Astrocyte (in vitro differentiated cells and primary cell): ENCODE measurements around the gene DNAH17. TPM values are rescaled to one million over a fixed set of nuclear protein-coding genes. Genes with fewer than 3 reads are reported as not detected.
A peak's percentile ranks its signal among the peaks of the same experiment; 100 is the strongest.

Source experiments
- DNase-seq: peaks from one replicate; pipeline ENCODE4 v3.0.0-alpha.2; 2010; ENCODE audit warnings: low read depth
- FAIRE-seq: peaks from 2 replicates; lab custom pipeline; 2011; peaks lifted over from hg19 to GRCh38; lab: Jason Lieb, UNC
- H2AFZ ChIP-seq: 2 replicates; pipeline ENCODE4 v1.6.0; 2012; ENCODE audit warnings: low read depth, low read length, inconsistent platforms
- H3K27ac ChIP-seq: 2 replicates; pipeline ENCODE4 v1.5.1; 2011; ENCODE audit warnings: low read depth, low read length, inconsistent platforms
- H3K27me3 ChIP-seq: 2 replicates; pipeline ENCODE4 v1.6.0; 2011; ENCODE audit warnings: low read length, inconsistent platforms; ENCODE audit not compliant: insufficient read depth
- H3K36me3 ChIP-seq: 2 replicates; pipeline ENCODE4 v1.5.1; 2011; ENCODE audit warnings: low read length, inconsistent platforms; ENCODE audit not compliant: insufficient read depth
- H3K4me1 ChIP-seq: 2 replicates; pipeline ENCODE4 v1.5.1; 2011; ENCODE audit warnings: low read length, inconsistent platforms; ENCODE audit not compliant: insufficient read depth
- H3K4me2 ChIP-seq: 2 replicates; pipeline ENCODE4 v1.6.0; 2012; ENCODE audit warnings: low read length, inconsistent platforms
- H3K4me3 ChIP-seq: 2 replicates; pipeline ENCODE4 v1.5.1; 2011; ENCODE audit warnings: low read depth, mild to moderate bottlenecking, low read length, inconsistent platforms; ENCODE audit not compliant: insufficient read depth
- H3K79me2 ChIP-seq: 2 replicates; pipeline ENCODE4 v1.6.0; 2012; ENCODE audit warnings: mild to moderate bottlenecking, low read length, inconsistent platforms; ENCODE audit not compliant: insufficient read depth
- H3K9ac ChIP-seq: 2 replicates; pipeline ENCODE4 v1.6.0; 2012; ENCODE audit warnings: mild to moderate bottlenecking, low read length, inconsistent platforms
- H3K9me3 ChIP-seq: 2 replicates; pipeline ENCODE4 v1.5.1; 2012; ENCODE audit warnings: low read depth, mild to moderate bottlenecking, low read length, inconsistent platforms; ENCODE audit not compliant: insufficient read depth
- H4K20me1 ChIP-seq: 2 replicates; pipeline ENCODE4 v1.6.0; 2012; ENCODE audit warnings: low read length, inconsistent platforms; ENCODE audit not compliant: insufficient read depth
- H3K27ac Mint-ChIP-seq: one replicate; pipeline ENCODE4 v1.8.0; 2021; ENCODE audit warnings: mild to moderate bottlenecking, mixed read lengths; ENCODE audit not compliant: unreplicated experiment
- H3K27me3 Mint-ChIP-seq: one replicate; pipeline ENCODE4 v1.8.0; 2021; ENCODE audit warnings: low read depth, mixed read lengths; ENCODE audit not compliant: unreplicated experiment
- H3K36me3 Mint-ChIP-seq: one replicate; pipeline ENCODE4 v1.8.0; 2021; ENCODE audit warnings: low read depth, mixed read lengths; ENCODE audit not compliant: unreplicated experiment
- H3K4me1 Mint-ChIP-seq: one replicate; pipeline ENCODE4 v1.8.0; 2021; ENCODE audit warnings: low read depth, mixed read lengths; ENCODE audit not compliant: unreplicated experiment
- H3K4me3 Mint-ChIP-seq: one replicate; pipeline ENCODE4 v1.8.0; 2021; ENCODE audit warnings: mild to moderate bottlenecking, moderate library complexity, mixed read lengths; ENCODE audit not compliant: unreplicated experiment
- H3K9me3 Mint-ChIP-seq: one replicate; pipeline ENCODE4 v1.8.0; 2021; ENCODE audit warnings: mild to moderate bottlenecking, mixed read lengths; ENCODE audit not compliant: unreplicated experiment
- CTCF ChIP-seq: IDR thresholded peaks from 2 replicates; pipeline ENCODE4 v1.5.1; 2011; ENCODE audit warnings: low read depth, mild to moderate bottlenecking, inconsistent platforms, low read length, moderate library complexity; ENCODE audit not compliant: insufficient read depth
- EZH2 ChIP-seq: IDR thresholded peaks from 2 replicates; pipeline ENCODE4 v1.6.1; 2012; ENCODE audit warnings: mild to moderate bottlenecking, low read length, inconsistent platforms; ENCODE audit not compliant: insufficient read depth
- total RNA-seq: library from RNA; stranded (reverse); gene quantifications from 2 replicates; pipeline ENCODE4 v1.2.1, GENCODE V29; 2021

Gene DNAH17
- total RNA-seq, 1 donor from 2014 or later, result 0.14 TPM

GRCh38 chr17:78556812-78557211 lies 20.4 kb downstream of the DNAH17 start:
- Histone ChIP-seq H3K4me2 (no peak overlapping the region), H3K27me3 (no peaks in the 10 kb centered on the region), H3K27ac (no peak overlapping the region), H3K9me3 (peaks cover 2% of the 10 kb centered on the region), H3K79me2 (no peaks in the 10 kb centered on the region), H3K36me3 (no peaks in the 10 kb centered on the region), H3K4me3 (no peak overlapping the region), H4K20me1 (no peaks in the 10 kb centered on the region), H3K9ac (no peak overlapping the region), H2AFZ (no peak overlapping the region), H3K4me1 (peaks cover 11% of the 10 kb centered on the region)
- Mint-ChIP-seq H3K27me3 (peaks cover 7% of the 10 kb centered on the region), H3K4me3 (no peak overlapping the region), H3K4me1 (no peaks in the 10 kb centered on the region), H3K36me3 (no peaks in the 10 kb centered on the region), H3K9me3 (no peaks in the 10 kb centered on the region), H3K27ac (peak overlapping the region; percentile 84)
- DNase-seq (no peak), FAIRE-seq (no peak)
- TF ChIP-seq EZH2 (no peak), CTCF (no peak)

GRCh38 chr17:78555746-78556401 lies 21.3 kb downstream of the DNAH17 start:
- no peak for DNase-seq
- Mint-ChIP-seq H3K4me1 (no peaks in the 10 kb centered on the region), H3K27me3 (peaks cover 7% of the 10 kb centered on the region), H3K4me3 (no peak overlapping the region), H3K36me3 (no peaks in the 10 kb centered on the region), H3K27ac (no peak overlapping the region), H3K9me3 (no peaks in the 10 kb centered on the region)
- peaks cover 2% of the 10 kb centered on the region for H3K9me3 ChIP-seq
- TF ChIP-seq EZH2, result no peak
- TF ChIP-seq CTCF, result no peak
- H4K20me1 ChIP-seq, result no peaks in the 10 kb centered on the region
- no peak for FAIRE-seq
- no peaks in the 10 kb centered on the region for H3K27me3 ChIP-seq
- no peak overlapping the region for H3K4me2 ChIP-seq
- no peaks in the 10 kb centered on the region for H3K36me3 ChIP-seq
- no peak overlapping the region for H3K27ac ChIP-seq
- peaks cover 11% of the 10 kb centered on the region for H3K4me1 ChIP-seq
- no peak overlapping the region for H3K4me3 ChIP-seq
- H3K9ac ChIP-seq, result no peak overlapping the region
- no peak overlapping the region for H2AFZ ChIP-seq
- H3K79me2 ChIP-seq, result no peaks in the 10 kb centered on the region

- no peak for TF ChIP-seq EZH2
- no peak for TF ChIP-seq CTCF
- Mint-ChIP-seq H3K4me3 (no peak overlapping the region), H3K27ac (no peak overlapping the region), H3K9me3 (peaks cover 3% of the 10 kb centered on the region), H3K36me3 (no peaks in the 10 kb centered on the region), H3K4me1 (no peaks in the 10 kb centered on the region), H3K27me3 (peaks cover 8% of the 10 kb centered on the region)
- no peak overlapping the region for H3K27ac ChIP-seq
- no peak overlapping the region for H3K9ac ChIP-seq
- peaks cover 3% of the 10 kb centered on the region for H3K9me3 ChIP-seq
- no peaks in the 10 kb centered on the region for H3K36me3 ChIP-seq
- no peaks in the 10 kb centered on the region for H3K4me1 ChIP-seq
- DNase-seq, result no peak
- no peak overlapping the region for H3K4me2 ChIP-seq
- no peaks in the 10 kb centered on the region for H3K79me2 ChIP-seq
- no peaks in the 10 kb centered on the region for H3K27me3 ChIP-seq
- no peak for FAIRE-seq
- H3K4me3 ChIP-seq, result no peak overlapping the region
- no peaks in the 10 kb centered on the region for H4K20me1 ChIP-seq
- H2AFZ ChIP-seq, result no peak overlapping the region
Observed at GRCh38 chr17:78550464-78550863, 26.7 kb downstream of the DNAH17 start.
